K562 (cell line): Measurements from ENCODE around the gene TXNRD2. TPM values are rescaled to one million over a fixed set of nuclear protein-coding genes. Genes with fewer than 3 reads are reported as not detected.

Experiments used
- BRD9 ChIP-seq: fragments of 450-650 bp; IDR thresholded peaks from 2 replicates; pipeline ENCODE4 v1.6.1; 2018; ENCODE audit warnings: low read depth; ENCODE audit not compliant: partially characterized antibody
- CEBPB ChIP-seq: fragments of 450-650 bp; IDR thresholded peaks from 2 replicates; pipeline ENCODE4 v1.6.1; 2016; ENCODE audit warnings: missing genetic modification characterization, missing compliant biosample characterization
- CSDE1 ChIP-seq, 2 experiments: fragments of 450-650 bp; IDR thresholded peaks; 2 replicates each; pipeline ENCODE4 v1.6.1; 2016; ENCODE audit warnings: mild to moderate bottlenecking in 1 of 2
- DPF2 ChIP-seq: fragments of 450-650 bp; IDR thresholded peaks from 2 replicates; pipeline ENCODE4 v1.6.1; 2016
- FOXJ3 ChIP-seq: sonication (generic); formaldehyde crosslinking; IDR thresholded peaks from 2 replicates; pipeline ENCODE4 v1.4.0; 2020; ENCODE audit warnings: mild to moderate bottlenecking, missing genetic modification reagents
- JUN ChIP-seq, 2 experiments: sonication (generic) in 1 of 2; formaldehyde crosslinking in 1 of 2; IDR thresholded peaks; 2 replicates each; pipeline versions ENCODE4 v1.6.1 to v1.8.0; 2012 to 2022; ENCODE audit warnings: borderline replicate concordance in 2 of 2, mild to moderate bottlenecking in 2 of 2, improper control_type of control experiment in 1 of 2, low read depth in 1 of 2, low read length in 1 of 2, missing genetic modification reagents in 1 of 2
- JUND ChIP-seq, 2 experiments: IDR thresholded peaks; 2 replicates in 1 of 2; 3 replicates in 1 of 2; pipeline ENCODE4 v1.6.1; 2011; ENCODE audit warnings: borderline replicate concordance in 2 of 2, low read depth in 2 of 2, low read length in 2 of 2, improper control_type of control experiment in 1 of 2, missing biosample characterization in 1 of 2, missing genetic modification characterization in 1 of 2, missing genetic modification reagents in 1 of 2
- LEF1 ChIP-seq: fragments of 450-650 bp; IDR thresholded peaks from 2 replicates; pipeline ENCODE4 v1.6.1; 2016; ENCODE audit warnings: mild to moderate bottlenecking
- MTA3 ChIP-seq: fragments of 450-650 bp; formaldehyde crosslinking; IDR thresholded peaks from 2 replicates; pipeline ENCODE4 v1.6.1; 2017; ENCODE audit warnings: mild to moderate bottlenecking, borderline replicate concordance
- NFRKB ChIP-seq: fragments of 450-650 bp; IDR thresholded peaks from 2 replicates; pipeline ENCODE4 v1.6.1; 2016; ENCODE audit warnings: low read depth
- NR4A1 ChIP-seq, 2 experiments: fragments of 250-450 bp in 1 of 2; fragments of 450-650 bp in 1 of 2; sonication (Bioruptor Pico) in 1 of 2; IDR thresholded peaks; 2 replicates each; pipeline versions ENCODE4 v1.4.0 to v1.6.1; 2016 to 2020; ENCODE audit warnings: mild to moderate bottlenecking in 2 of 2, missing compliant biosample characterization in 1 of 2, missing genetic modification characterization in 1 of 2, moderate library complexity in 1 of 2
- POLR2H ChIP-seq: IDR thresholded peaks from 2 replicates; pipeline ENCODE4 v1.6.1; 2016; ENCODE audit warnings: missing genetic modification characterization, low read depth, mild to moderate bottlenecking, control low read depth, missing compliant biosample characterization, moderate library complexity
- TSC22D4 ChIP-seq: fragments of 450-650 bp; IDR thresholded peaks from 2 replicates; pipeline ENCODE4 v1.6.1; 2016; ENCODE audit warnings: missing genetic modification characterization, missing biosample characterization, control low read depth
- ZNF507 ChIP-seq: conservative IDR thresholded peaks from 2 replicates; pipeline ENCODE4 v1.6.1; 2017; ENCODE audit warnings: missing genetic modification characterization, missing compliant biosample characterization
- ZNF75A ChIP-seq: fragments of 450-650 bp; formaldehyde crosslinking; IDR thresholded peaks from 2 replicates; pipeline ENCODE4 v1.4.0; 2020; ENCODE audit warnings: mild to moderate bottlenecking
- polyA plus RNA-seq, 8 experiments: library from polyadenylated mRNA; depleted of rRNA in 4 of 8; stranded (reverse) in 5 of 8; unstranded in 3 of 8; fragments of >200 nt; fragmentation: Nextera tagmentation in 2 of 8; fragmentation: Illumina TruSeq in 1 of 8; extraction: Ambion mirVana in 2 of 8; extraction: Trizol in 1 of 8; gene quantifications; 2 replicates each; pipeline versions ENCODE4 v1.2.1 to v1.2.3, GENCODE V29; 2011 to 2014; ENCODE audit warnings: inconsistent platforms in 1 of 8, missing spikeins in 1 of 8
- total RNA-seq, 7 experiments: library from RNA; depleted of rRNA in 6 of 7; stranded (reverse); fragments of >200 nt in 6 of 7; fragmentation: Illumina TruSeq in 2 of 7; extraction: Trizol in 2 of 7; gene quantifications; 2 replicates each; pipeline versions ENCODE4 v1.2.1 to v1.2.3, GENCODE V29; 2011 to 2021; ENCODE audit warnings: low replicate concordance in 1 of 7
- TF ChIP-seq, protein P1 (sequence below): fragments of 450-650 bp; IDR thresholded peaks from 2 replicates; pipeline ENCODE4 v1.6.1; 2016; ENCODE audit warnings: missing biosample characterization, missing genetic modification characterization
- TF ChIP-seq, protein P2 (sequence below): fragments of 450-650 bp; conservative IDR thresholded peaks from 2 replicates; pipeline ENCODE4 v1.6.1; 2016; ENCODE audit warnings: missing genetic modification characterization, low read depth, mild to moderate bottlenecking, missing compliant biosample characterization, moderate library complexity
- TF ChIP-seq, protein P3 (sequence below), 3 experiments: fragments of 200-800 bp in 1 of 3; fragments of 250-450 bp in 1 of 3; fragments of 450-650 bp in 1 of 3; sonication (Bioruptor Pico) in 1 of 3; sonication (Bioruptor generic) in 1 of 3; formaldehyde crosslinking in 1 of 3; IDR thresholded peaks; 2 replicates each; pipeline versions ENCODE4 v1.6.1 to v1.8.0; 2016 to 2022; ENCODE audit warnings: mild to moderate bottlenecking in 2 of 3, missing genetic modification characterization in 2 of 3, missing compliant biosample characterization in 1 of 3, moderate library complexity in 1 of 3
- TF ChIP-seq, protein P4 (sequence below), 2 experiments: IDR thresholded peaks; 2 replicates each; pipeline ENCODE4 v1.6.1; 2011; ENCODE audit warnings: borderline replicate concordance in 1 of 2, control low read depth in 1 of 2, low read depth in 1 of 2, low read length in 1 of 2, mild to moderate bottlenecking in 1 of 2, mixed read lengths in 1 of 2, moderate library complexity in 1 of 2; ENCODE audit not compliant: insufficient read depth in 1 of 2, insufficient read length in 1 of 2, poor library complexity in 1 of 2, severe bottlenecking in 1 of 2; ENCODE audit errors: extremely low read depth in 1 of 2

TXNRD2 gene
- total and polyA plus RNA-seq, 9 of the 15 experiments (the other 6 are each of a cell fraction or from before 2014, with no cell fraction given) = 3.3 to 80.2 (median 49.4) TPM

DNA sequence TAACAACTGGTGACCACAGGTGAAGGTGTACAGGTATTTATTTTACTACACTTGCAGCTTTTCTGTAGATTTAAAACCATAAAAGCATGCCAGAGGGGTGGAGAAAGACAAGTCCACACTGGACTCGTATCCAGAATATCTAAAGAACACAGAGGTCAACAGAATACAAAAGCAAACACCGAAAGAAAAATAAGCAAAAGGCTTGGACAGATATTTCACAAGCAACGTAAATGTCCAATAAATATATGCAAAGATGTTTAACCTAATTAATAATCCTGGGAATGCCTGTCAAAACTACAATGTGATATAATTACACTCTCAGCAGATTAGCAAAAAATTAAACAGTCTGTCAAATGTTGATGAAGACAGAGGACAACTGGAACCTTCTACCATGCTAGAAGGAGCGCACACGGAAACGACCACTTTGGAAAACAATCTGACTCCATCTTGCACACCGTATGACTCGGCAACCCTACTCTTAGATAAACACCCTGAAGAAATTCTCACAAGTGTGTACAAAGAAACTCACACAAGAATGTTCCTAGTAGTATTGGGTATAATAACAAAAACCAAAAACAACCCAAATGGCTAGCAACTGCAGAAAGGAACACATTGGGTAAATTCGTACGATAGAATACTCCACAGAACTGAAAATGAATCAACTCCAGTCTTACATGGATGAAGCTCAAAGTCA is 114.1 kb downstream of the TXNRD2 start (continued):
- TF ChIP-seq ZNF507 (tag) (peak; percentile 48), BRD9 (peak; percentile 18), MTA3 (peak; percentile 38; the same call in 1 of the 2 replicates), DPF2 (peak; percentile 84), CSDE1 (IDR thresholded peaks at IDR 0.05) (no peak), TSC22D4 (tag) (0 out of 2 replicates have a peak, but pooled peaks have one; percentile 30), CEBPB (peak; percentile 55), ZNF75A (CRISPR knock-in tag) (no peak), NFRKB (peak; percentile 93), JUND (IDR thresholded peaks at IDR 0.05; ENCODE audit: borderline replicate concordance, low read depth, low read length) (no peak), JUND (tag; IDR thresholded peaks at IDR 0.05; ENCODE audit: borderline replicate concordance, low read depth, low read length) (peak; percentile 69; the same call in 2 of the 3 replicates), POLR2H (tag) (no peak), JUN (IDR thresholded peaks at IDR 0.05; ENCODE audit: borderline replicate concordance, low read depth, low read length) (peak; percentile 12; the same call in 1 of the 2 replicates), JUN (CRISPR knock-in tag; IDR thresholded peaks at IDR 0.05; ENCODE audit: borderline replicate concordance) (no peak), LEF1 (peak; percentile 64), NR4A1 (CRISPR knock-in tag; IDR thresholded peaks at IDR 0.05) (no peak), NR4A1 (tag; IDR thresholded peaks at IDR 0.05) (peak; percentile 92), FOXJ3 (CRISPR knock-in tag) (no peak)
- TF ChIP-seq, protein P1, sequence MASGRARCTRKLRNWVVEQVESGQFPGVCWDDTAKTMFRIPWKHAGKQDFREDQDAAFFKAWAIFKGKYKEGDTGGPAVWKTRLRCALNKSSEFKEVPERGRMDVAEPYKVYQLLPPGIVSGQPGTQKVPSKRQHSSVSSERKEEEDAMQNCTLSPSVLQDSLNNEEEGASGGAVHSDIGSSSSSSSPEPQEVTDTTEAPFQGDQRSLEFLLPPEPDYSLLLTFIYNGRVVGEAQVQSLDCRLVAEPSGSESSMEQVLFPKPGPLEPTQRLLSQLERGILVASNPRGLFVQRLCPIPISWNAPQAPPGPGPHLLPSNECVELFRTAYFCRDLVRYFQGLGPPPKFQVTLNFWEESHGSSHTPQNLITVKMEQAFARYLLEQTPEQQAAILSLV (tag) = peak; percentile 80; the same call in 1 of the 2 replicates
- TF ChIP-seq, protein P2, sequence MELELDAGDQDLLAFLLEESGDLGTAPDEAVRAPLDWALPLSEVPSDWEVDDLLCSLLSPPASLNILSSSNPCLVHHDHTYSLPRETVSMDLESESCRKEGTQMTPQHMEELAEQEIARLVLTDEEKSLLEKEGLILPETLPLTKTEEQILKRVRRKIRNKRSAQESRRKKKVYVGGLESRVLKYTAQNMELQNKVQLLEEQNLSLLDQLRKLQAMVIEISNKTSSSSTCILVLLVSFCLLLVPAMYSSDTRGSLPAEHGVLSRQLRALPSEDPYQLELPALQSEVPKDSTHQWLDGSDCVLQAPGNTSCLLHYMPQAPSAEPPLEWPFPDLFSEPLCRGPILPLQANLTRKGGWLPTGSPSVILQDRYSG = 0 out of 2 replicates have a peak, but pooled peaks have one; percentile 89
- TF ChIP-seq, protein P3, sequence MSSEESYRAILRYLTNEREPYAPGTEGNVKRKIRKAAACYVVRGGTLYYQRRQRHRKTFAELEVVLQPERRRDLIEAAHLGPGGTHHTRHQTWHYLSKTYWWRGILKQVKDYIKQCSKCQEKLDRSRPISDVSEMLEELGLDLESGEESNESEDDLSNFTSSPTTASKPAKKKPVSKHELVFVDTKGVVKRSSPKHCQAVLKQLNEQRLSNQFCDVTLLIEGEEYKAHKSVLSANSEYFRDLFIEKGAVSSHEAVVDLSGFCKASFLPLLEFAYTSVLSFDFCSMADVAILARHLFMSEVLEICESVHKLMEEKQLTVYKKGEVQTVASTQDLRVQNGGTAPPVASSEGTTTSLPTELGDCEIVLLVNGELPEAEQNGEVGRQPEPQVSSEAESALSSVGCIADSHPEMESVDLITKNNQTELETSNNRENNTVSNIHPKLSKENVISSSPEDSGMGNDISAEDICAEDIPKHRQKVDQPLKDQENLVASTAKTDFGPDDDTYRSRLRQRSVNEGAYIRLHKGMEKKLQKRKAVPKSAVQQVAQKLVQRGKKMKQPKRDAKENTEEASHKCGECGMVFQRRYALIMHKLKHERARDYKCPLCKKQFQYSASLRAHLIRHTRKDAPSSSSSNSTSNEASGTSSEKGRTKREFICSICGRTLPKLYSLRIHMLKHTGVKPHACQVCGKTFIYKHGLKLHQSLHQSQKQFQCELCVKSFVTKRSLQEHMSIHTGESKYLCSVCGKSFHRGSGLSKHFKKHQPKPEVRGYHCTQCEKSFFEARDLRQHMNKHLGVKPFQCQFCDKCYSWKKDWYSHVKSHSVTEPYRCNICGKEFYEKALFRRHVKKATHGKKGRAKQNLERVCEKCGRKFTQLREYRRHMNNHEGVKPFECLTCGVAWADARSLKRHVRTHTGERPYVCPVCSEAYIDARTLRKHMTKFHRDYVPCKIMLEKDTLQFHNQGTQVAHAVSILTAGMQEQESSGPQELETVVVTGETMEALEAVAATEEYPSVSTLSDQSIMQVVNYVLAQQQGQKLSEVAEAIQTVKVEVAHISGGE (CRISPR knock-in tag; IDR thresholded peaks at IDR 0.05) = peak in 1 of 3 experiments; percentile 80; a peak in 2 of 6 replicates
- TF ChIP-seq, protein P4, sequence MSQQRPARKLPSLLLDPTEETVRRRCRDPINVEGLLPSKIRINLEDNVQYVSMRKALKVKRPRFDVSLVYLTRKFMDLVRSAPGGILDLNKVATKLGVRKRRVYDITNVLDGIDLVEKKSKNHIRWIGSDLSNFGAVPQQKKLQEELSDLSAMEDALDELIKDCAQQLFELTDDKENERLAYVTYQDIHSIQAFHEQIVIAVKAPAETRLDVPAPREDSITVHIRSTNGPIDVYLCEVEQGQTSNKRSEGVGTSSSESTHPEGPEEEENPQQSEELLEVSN (IDR thresholded peaks at IDR 0.05; ENCODE audit: borderline replicate concordance in 1 of 2, extremely low read depth in 1 of 2, insufficient read depth in 1 of 2, insufficient read length in 1 of 2, low read depth in 1 of 2, low read length in 1 of 2, poor library complexity in 1 of 2, severe bottlenecking in 1 of 2) = no peak
